Cardiac fibroblast (primary cell): ENCODE measurements around the gene MAP7.
"Not testable (repeated sequence)": the region's sequence is repeated elsewhere in the genome, so short reads cannot be mapped to it uniquely, and the experiment has no call there.

ENCODE experiments used
- DNase-seq, 2 donors: peaks; one replicate each; pipeline versions ENCODE4 v3.0.0 to v3.0.0-alpha.2; 2010; ENCODE audit warnings: low read depth in 2 of 2
- H3K4me3 ChIP-seq, 2 donors: replicated peaks in 1 of 2; 1 replicate in 1 of 2; 2 replicates in 1 of 2; pipeline ENCODE4 v1.5.1; 2011; ENCODE audit warnings: low read depth in 2 of 2, low read length in 2 of 2, mild to moderate bottlenecking in 2 of 2, moderate library complexity in 1 of 2
- CTCF ChIP-seq: IDR thresholded peaks from one replicate; pipeline ENCODE4 v1.5.1; 2011; ENCODE audit warnings: low read depth, mild to moderate bottlenecking, low read length, inconsistent platforms

MAP7 gene

GRCh38 chr6:136309729-136310311, 240.4 kb downstream of the MAP7 start:
- no peak for TF ChIP-seq CTCF
- DNase-seq: no peak
- H3K4me3 ChIP-seq: no peak overlapping the region

GRCh38 chr6:136309171-136309570, 241.1 kb downstream of the MAP7 start:
- H3K4me3 ChIP-seq: no peak overlapping the region
- DNase-seq: no peak
- no peak for TF ChIP-seq CTCF

DNA sequence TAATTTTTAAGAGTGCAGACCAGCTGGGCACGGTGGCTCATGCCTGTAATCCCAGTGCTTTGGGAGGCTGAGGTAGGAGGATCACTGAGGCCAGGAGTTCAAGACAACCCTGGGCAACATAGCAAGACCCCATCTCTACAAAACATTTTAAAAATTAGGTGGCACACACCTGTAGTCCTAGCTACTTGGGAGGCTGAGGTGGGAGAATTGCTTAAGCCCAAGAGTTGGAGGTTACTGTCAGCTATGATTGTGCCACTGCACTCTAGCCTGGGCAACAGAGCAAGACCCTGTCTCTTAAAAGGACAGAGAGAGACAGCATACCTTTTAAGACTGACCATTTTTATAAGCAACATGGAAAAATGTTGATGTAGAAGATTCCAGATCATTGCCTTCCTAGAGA, 241.8 kb downstream of the MAP7 start:
- not testable (repeated sequence) for H3K4me3 ChIP-seq, DNase-seq

GRCh38 chr6:136307351-136307750, 242.9 kb downstream of the MAP7 start:
- no peak overlapping the region for H3K4me3 ChIP-seq
- no peak for TF ChIP-seq CTCF
- no peak for DNase-seq

DNA sequence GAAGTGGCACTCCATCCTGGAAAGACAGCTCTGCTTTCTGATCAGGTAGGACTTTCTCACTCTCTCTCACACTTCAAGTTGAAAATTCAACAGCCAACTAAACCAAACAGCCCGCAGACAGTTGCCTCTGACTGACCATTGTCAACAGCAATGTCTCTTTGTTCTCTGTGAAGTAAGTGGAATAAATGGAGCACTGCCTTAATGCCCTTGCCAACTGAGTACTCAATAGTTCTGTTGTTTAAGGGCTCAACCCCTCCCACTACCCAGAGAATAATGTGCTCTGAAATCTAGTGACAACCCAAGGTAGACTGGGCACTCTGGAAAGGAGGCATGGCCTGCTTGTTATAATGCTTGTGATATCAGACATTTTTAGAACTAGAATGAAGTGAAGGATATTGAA, 243.8 kb downstream of the MAP7 start:
- no peak for DNase-seq
- no peak for TF ChIP-seq CTCF
- H3K4me3 ChIP-seq: no peak overlapping the region

- DNase-seq: no peak
- TF ChIP-seq CTCF: no peak
- no peak overlapping the region for H3K4me3 ChIP-seq
Observed at GRCh38 chr6:136304410-136304809, 245.8 kb downstream of the MAP7 start.

DNA sequence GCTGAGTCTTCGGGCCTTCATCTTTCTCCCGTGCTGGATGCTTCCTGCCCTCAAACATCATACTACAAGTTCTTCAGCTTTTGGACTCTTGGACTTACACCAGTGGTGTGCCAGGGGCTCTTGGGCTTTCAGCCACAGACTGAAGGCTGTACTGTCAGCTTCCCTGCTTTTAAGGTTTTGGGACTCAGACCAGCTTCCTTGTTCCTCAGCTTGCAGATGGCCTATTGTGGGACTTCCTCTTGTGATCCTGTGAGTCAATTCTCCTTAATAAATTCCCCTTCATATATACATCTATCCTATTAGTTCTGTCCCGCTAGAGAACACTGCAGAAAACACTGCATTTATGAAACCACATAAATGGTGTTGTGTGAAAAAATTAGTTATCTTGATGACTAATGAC, 246.7 kb downstream of the MAP7 start:
- H3K4me3 ChIP-seq: no peak overlapping the region
- no peak for TF ChIP-seq CTCF
- DNase-seq: no peak
